Transverse colon (tissue), 4 donors: ENCODE data around the gene CDC14B.

Source experiments
- EP300 ChIP-seq: sonication (generic); formaldehyde crosslinking; IDR thresholded peaks from one replicate; pipeline ENCODE4 v1.6.1; 2017; ENCODE audit warnings: antibody characterized with exemption, low read depth
- POLR2A ChIP-seq: fragments of 450-650 bp; IDR thresholded peaks from one replicate; pipeline ENCODE4 v1.6.1; 2016; ENCODE audit warnings: antibody characterized with exemption, mild to moderate bottlenecking, moderate library complexity
- POLR2AphosphoS5 ChIP-seq, 3 donors: sonication (generic); formaldehyde crosslinking; IDR thresholded peaks; one replicate each; pipeline ENCODE4 v1.6.1; 2016; ENCODE audit warnings: antibody characterized with exemption in 3 of 3
- TF ChIP-seq, protein P1 (sequence below), 5 experiments: fragments of 200-600 bp in 3 of 5; fragments of 450-650 bp in 2 of 5; sonication (generic) in 3 of 5; IDR thresholded peaks; 1 replicate in 2 of 5; 2 replicates in 3 of 5; pipeline ENCODE4 v1.5.1; 2016 to 2017; ENCODE audit warnings: antibody characterized with exemption in 5 of 5, inconsistent platforms in 3 of 5, mild to moderate bottlenecking in 2 of 5, moderate library complexity in 1 of 5

DNA sequence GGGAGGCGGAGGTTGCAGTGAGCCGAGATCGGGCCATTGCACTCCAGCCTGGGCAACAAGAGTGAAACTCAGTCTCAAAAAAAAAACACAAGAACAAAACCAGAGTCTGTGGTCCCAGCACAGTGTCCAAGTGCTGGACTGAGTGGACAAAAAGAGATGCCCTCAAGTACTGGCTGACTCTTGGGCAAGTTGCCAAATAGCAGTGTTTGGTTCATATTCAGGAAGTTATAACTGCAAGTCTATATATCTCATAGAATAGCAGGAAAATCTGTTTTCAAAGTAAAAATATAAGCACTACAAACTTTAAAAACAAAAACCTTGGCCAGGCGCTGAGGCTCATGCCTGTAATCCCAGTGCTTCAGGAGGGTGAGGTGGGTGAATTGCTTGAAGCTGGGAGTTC is 162.4 kb downstream of the CDC14B start:
- TF ChIP-seq, protein P1, sequence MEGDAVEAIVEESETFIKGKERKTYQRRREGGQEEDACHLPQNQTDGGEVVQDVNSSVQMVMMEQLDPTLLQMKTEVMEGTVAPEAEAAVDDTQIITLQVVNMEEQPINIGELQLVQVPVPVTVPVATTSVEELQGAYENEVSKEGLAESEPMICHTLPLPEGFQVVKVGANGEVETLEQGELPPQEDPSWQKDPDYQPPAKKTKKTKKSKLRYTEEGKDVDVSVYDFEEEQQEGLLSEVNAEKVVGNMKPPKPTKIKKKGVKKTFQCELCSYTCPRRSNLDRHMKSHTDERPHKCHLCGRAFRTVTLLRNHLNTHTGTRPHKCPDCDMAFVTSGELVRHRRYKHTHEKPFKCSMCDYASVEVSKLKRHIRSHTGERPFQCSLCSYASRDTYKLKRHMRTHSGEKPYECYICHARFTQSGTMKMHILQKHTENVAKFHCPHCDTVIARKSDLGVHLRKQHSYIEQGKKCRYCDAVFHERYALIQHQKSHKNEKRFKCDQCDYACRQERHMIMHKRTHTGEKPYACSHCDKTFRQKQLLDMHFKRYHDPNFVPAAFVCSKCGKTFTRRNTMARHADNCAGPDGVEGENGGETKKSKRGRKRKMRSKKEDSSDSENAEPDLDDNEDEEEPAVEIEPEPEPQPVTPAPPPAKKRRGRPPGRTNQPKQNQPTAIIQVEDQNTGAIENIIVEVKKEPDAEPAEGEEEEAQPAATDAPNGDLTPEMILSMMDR (IDR thresholded peaks at IDR 0.05): no peak
- TF ChIP-seq POLR2A (no peak), POLR2AphosphoS5 (IDR thresholded peaks at IDR 0.05) (no peak), EP300 (no peak)
